DOHH2 (cell line): ENCODE measurements around the gene RBM15B.

Experiments
- H3F3A ChIP-seq: fragments of 200-600 bp; sonication (generic), shearing (Covaris generic); 2 replicates; pipeline ENCODE4 v1.6.0; 2016; ENCODE audit warnings: antibody characterized with exemption, mild to moderate bottlenecking; ENCODE audit not compliant: control insufficient read depth, insufficient read depth
- H3K27ac ChIP-seq: fragments of 200-600 bp; sonication (generic); 2 replicates; pipeline ENCODE4 v1.5.1; 2014; ENCODE audit warnings: low read depth, mild to moderate bottlenecking, low read length, moderate library complexity
- H3K27me3 ChIP-seq: fragments of 200-600 bp; sonication (generic); 2 replicates; pipeline ENCODE4 v1.6.1; 2014; ENCODE audit warnings: mild to moderate bottlenecking, low read length, mixed read lengths; ENCODE audit not compliant: control insufficient read depth
- H3K36me3 ChIP-seq: fragments of 200-600 bp; sonication (generic); 2 replicates; pipeline ENCODE4 v1.6.1; 2014; ENCODE audit warnings: mild to moderate bottlenecking, low read length, moderate library complexity, mixed read lengths; ENCODE audit not compliant: control insufficient read depth
- H3K4me1 ChIP-seq: fragments of 200-600 bp; sonication (generic); 2 replicates; pipeline ENCODE4 v1.6.1; 2014; ENCODE audit warnings: mild to moderate bottlenecking, low read length, mixed read lengths; ENCODE audit not compliant: control insufficient read depth
- H3K4me2 ChIP-seq: fragments of 200-600 bp; sonication (generic); 2 replicates; pipeline ENCODE4 v1.6.0; 2014; ENCODE audit warnings: mild to moderate bottlenecking, low read length, moderate library complexity
- H3K4me3 ChIP-seq: fragments of 200-600 bp; sonication (generic); 2 replicates; pipeline ENCODE4 v1.5.1; 2014; ENCODE audit warnings: mild to moderate bottlenecking, low read length, mixed read lengths
- H3K79me2 ChIP-seq: fragments of 200-600 bp; sonication (generic); 2 replicates; pipeline ENCODE4 v1.6.1; 2014; ENCODE audit warnings: mild to moderate bottlenecking, low read length, mixed read lengths; ENCODE audit not compliant: control insufficient read depth
- H3K9me2 ChIP-seq: fragments of 200-600 bp; sonication (generic); replicated peaks from 2 replicates; pipeline ENCODE4 v1.6.1; 2014; ENCODE audit warnings: mild to moderate bottlenecking, low read length, mixed read lengths; ENCODE audit not compliant: control insufficient read depth
- H3K9me3 ChIP-seq: fragments of 200-600 bp; sonication (generic); 2 replicates; pipeline ENCODE4 v1.6.1; 2014; ENCODE audit warnings: antibody characterized with exemption, low read length, mixed read lengths; ENCODE audit not compliant: control insufficient read depth, insufficient read depth
- H4K20me1 ChIP-seq: fragments of 200-600 bp; sonication (generic); 2 replicates; pipeline ENCODE4 v1.6.0; 2014; ENCODE audit warnings: low read depth, mild to moderate bottlenecking, antibody characterized with exemption, low read length, moderate library complexity; ENCODE audit not compliant: control insufficient read depth, insufficient read depth
- CTCF ChIP-seq: fragments of 200-600 bp; sonication (generic); IDR thresholded peaks from one replicate; pipeline ENCODE4 v1.5.1; 2014; ENCODE audit warnings: antibody characterized with exemption, mild to moderate bottlenecking, low read depth, low read length; ENCODE audit not compliant: poor library complexity, severe bottlenecking
- EZH2phosphoT487 ChIP-seq: fragments of 200-600 bp; sonication (generic); IDR thresholded peaks from 2 replicates; pipeline ENCODE4 v1.6.1; 2017; ENCODE audit warnings: borderline replicate concordance, mild to moderate bottlenecking, antibody characterized with exemption, low read length, moderate library complexity, mixed read lengths

Gene RBM15B

GRCh38 chr3:51382947-51383578 is 8.0 kb upstream of the RBM15B start:
- 0 out of 2 replicates have a peak, but pooled peaks cover 3% of the 10 kb centered on the region for H4K20me1 ChIP-seq
- H3K36me3 ChIP-seq = peaks cover 37% of the 10 kb centered on the region
- H3K79me2 ChIP-seq = peaks cover 46% of the 10 kb centered on the region
- H3K4me1 ChIP-seq = peaks cover 31% of the 10 kb centered on the region
- no peaks in the 10 kb centered on the region for H3K27me3 ChIP-seq
- H3K4me3 ChIP-seq = peak overlapping the region; percentile 97
- no peaks in the 10 kb centered on the region for H3K9me3 ChIP-seq
- peaks cover 12% of the 10 kb centered on the region for H3F3A ChIP-seq
- no peak for TF ChIP-seq EZH2phosphoT487
- no peak for TF ChIP-seq CTCF
- no peaks in the 10 kb centered on the region for H3K9me2 ChIP-seq
- no peak overlapping the region for H3K27ac ChIP-seq
- H3K4me2 ChIP-seq = peak overlapping the region; percentile 76

DNA sequence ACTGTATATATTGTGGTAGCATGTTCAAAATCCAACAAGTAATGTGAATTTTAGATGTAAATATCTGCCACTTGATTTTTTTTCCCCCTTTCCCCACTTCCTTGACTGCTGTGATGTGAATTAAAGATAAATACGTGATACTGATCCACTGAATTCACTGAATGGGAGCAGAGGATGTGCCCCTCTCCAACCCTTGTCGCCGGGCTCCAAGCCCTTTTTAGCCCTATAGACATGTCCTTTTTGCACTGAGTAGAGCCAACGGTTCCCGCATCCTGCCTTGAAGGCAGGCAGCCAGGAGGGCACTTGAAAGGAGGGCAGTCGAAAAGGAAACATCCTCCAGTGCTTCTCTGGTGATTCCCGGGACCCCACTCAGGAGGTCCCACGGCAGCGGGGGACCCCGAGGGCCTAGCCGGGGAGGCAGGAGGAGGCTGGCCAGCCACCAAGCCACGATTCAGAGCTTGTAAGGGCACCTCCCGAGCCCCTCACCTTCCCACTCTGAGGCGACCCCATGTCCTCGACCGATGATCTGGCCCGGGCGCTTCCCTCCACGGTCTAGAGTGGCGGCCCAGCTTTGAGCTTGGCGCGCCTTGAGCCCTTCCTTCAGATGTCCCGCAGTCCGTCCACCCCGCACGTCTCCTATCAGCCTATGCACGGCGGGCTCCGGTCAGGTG is 6.9 kb upstream of the RBM15B start:
- H3K79me2 ChIP-seq = peaks cover 55% of the 10 kb centered on the region
- H3K4me2 ChIP-seq = peak overlapping the region; percentile 76
- 0 out of 2 replicates have a peak, but pooled peaks cover 3% of the 10 kb centered on the region for H4K20me1 ChIP-seq
- peak overlapping the region; percentile 73 for H3K27ac ChIP-seq
- H3F3A ChIP-seq = peaks cover 22% of the 10 kb centered on the region
- no peaks in the 10 kb centered on the region for H3K9me2 ChIP-seq
- H3K4me3 ChIP-seq = peak overlapping the region; percentile 97
- H3K9me3 ChIP-seq = no peaks in the 10 kb centered on the region
- H3K4me1 ChIP-seq = peaks cover 42% of the 10 kb centered on the region
- H3K27me3 ChIP-seq = no peaks in the 10 kb centered on the region
- TF ChIP-seq EZH2phosphoT487 (no peak), CTCF (no peak)
- H3K36me3 ChIP-seq = peaks cover 48% of the 10 kb centered on the region

- Histone ChIP-seq H3K9me3 (no peaks in the 10 kb centered on the region), H3K27me3 (no peaks in the 10 kb centered on the region), H3K4me1 (peaks cover 48% of the 10 kb centered on the region), H3K4me3 (peak within 1 kb of the TSS; percentile 97), H3F3A (peaks cover 28% of the 10 kb centered on the region), H4K20me1 (0 out of 2 replicates have a peak, but pooled peaks cover 3% of the 10 kb centered on the region), H3K4me2 (peak within 1 kb of the TSS; percentile 76), H3K9me2 (no peaks in the 10 kb centered on the region), H3K36me3 (peaks cover 56% of the 10 kb centered on the region), H3K27ac (peak within 1 kb of the TSS; percentile 73), H3K79me2 (peaks cover 60% of the 10 kb centered on the region)
- no peak for TF ChIP-seq CTCF
- TF ChIP-seq EZH2phosphoT487 = no peak
Measured at GRCh38 chr3:51384726-51385473, 6.2 kb upstream of the RBM15B start, which contains the start of gene MANF. MANF (plus strand) TSS chr3:51385291; CDS start chr3:51385343, 52 bp downstream.
